H9 (cell line): ENCODE results near the gene LATS2. TPM values are rescaled to one million over a fixed set of nuclear protein-coding genes. Genes with fewer than 3 reads are reported as not detected.

Source experiments
- DNase-seq: peaks from one replicate; pipeline ENCODE4 v3.0.0-alpha.2; 2017
- H2AFZ ChIP-seq: one replicate; pipeline ENCODE4 v1.6.1; 2013; ENCODE audit warnings: mild to moderate bottlenecking, low read length, control low read depth, moderate library complexity
- H2AK5ac ChIP-seq: 2 replicates; pipeline ENCODE4 v1.6.1; 2013; ENCODE audit warnings: low read length, control low read depth, mixed read lengths; ENCODE audit not compliant: insufficient read length
- H2BK120ac ChIP-seq: one replicate; pipeline ENCODE4 v1.6.1; 2013; ENCODE audit warnings: low read depth, mild to moderate bottlenecking, low read length, control low read depth, inconsistent platforms; ENCODE audit not compliant: poor library complexity, severe bottlenecking
- H2BK12ac ChIP-seq: 2 replicates; pipeline ENCODE4 v1.6.1; 2013; ENCODE audit warnings: low read length, control low read depth, mixed read lengths, low read depth; ENCODE audit not compliant: insufficient read length
- H2BK15ac ChIP-seq: 2 replicates; pipeline ENCODE4 v1.6.1; 2013; ENCODE audit warnings: low read depth, low read length, control low read depth
- H2BK20ac ChIP-seq: one replicate; pipeline ENCODE4 v1.6.1; 2013; ENCODE audit warnings: low read depth, mild to moderate bottlenecking, low read length, control low read depth, inconsistent platforms; ENCODE audit not compliant: poor library complexity, severe bottlenecking
- H2BK5ac ChIP-seq: 2 replicates; pipeline ENCODE4 v1.6.1; 2013; ENCODE audit warnings: low read length, control low read depth, mixed read lengths; ENCODE audit not compliant: insufficient read length
- H3K14ac ChIP-seq: 2 replicates; pipeline ENCODE4 v1.6.1; 2013; ENCODE audit warnings: low read length, control low read depth; ENCODE audit not compliant: insufficient read depth
- H3K18ac ChIP-seq: 2 replicates; pipeline ENCODE4 v1.6.1; 2013; ENCODE audit warnings: low read depth, mild to moderate bottlenecking, mixed read lengths, low read length, control low read depth; ENCODE audit not compliant: insufficient read length
- H3K23ac ChIP-seq: 2 replicates; pipeline ENCODE4 v1.6.1; 2013; ENCODE audit warnings: low read length, control low read depth, mixed read lengths, low read depth; ENCODE audit not compliant: insufficient read length
- H3K23me2 ChIP-seq: 2 replicates; pipeline ENCODE4 v1.6.1; 2013; ENCODE audit warnings: low read depth, mild to moderate bottlenecking, mixed read lengths, low read length, control low read depth; ENCODE audit not compliant: insufficient read length, poor library complexity, severe bottlenecking
- H3K27ac ChIP-seq: 2 replicates; pipeline ENCODE4 v1.5.1; 2013; ENCODE audit warnings: low read length, control low read depth, mixed read lengths, low read depth; ENCODE audit not compliant: insufficient read length
- H3K27me3 ChIP-seq: 2 replicates; pipeline ENCODE4 v1.6.1; 2013; ENCODE audit warnings: low read length, control low read depth, inconsistent platforms; ENCODE audit not compliant: insufficient read depth
- H3K4ac ChIP-seq: 2 replicates; pipeline ENCODE4 v1.6.1; 2013; ENCODE audit warnings: low read depth, mild to moderate bottlenecking, control low read depth, inconsistent platforms, low read length, moderate library complexity
- H3K4me1 ChIP-seq: 2 replicates; pipeline ENCODE4 v1.6.1; 2013; ENCODE audit warnings: low read length, control low read depth, inconsistent platforms; ENCODE audit not compliant: insufficient read depth
- H3K4me2 ChIP-seq: 2 replicates; pipeline ENCODE4 v1.6.1; 2013; ENCODE audit warnings: low read length, control low read depth, mixed read lengths; ENCODE audit not compliant: insufficient read length, insufficient read depth
- H3K56ac ChIP-seq: 2 replicates; pipeline ENCODE4 v1.6.1; 2013; ENCODE audit warnings: low read depth, mild to moderate bottlenecking, mixed read lengths, low read length, control low read depth; ENCODE audit not compliant: insufficient read length
- H3K79me1 ChIP-seq: 2 replicates; pipeline ENCODE4 v1.6.1; 2013; ENCODE audit warnings: low read depth, mild to moderate bottlenecking, moderate library complexity, low read length, control low read depth, inconsistent platforms; ENCODE audit not compliant: insufficient read depth, poor library complexity, severe bottlenecking
- H3K79me2 ChIP-seq: 2 replicates; pipeline ENCODE4 v1.6.1; 2013; ENCODE audit warnings: low read length, control low read depth, inconsistent platforms; ENCODE audit not compliant: insufficient read depth
- H3K9ac ChIP-seq: 2 replicates; pipeline ENCODE4 v1.6.1; 2013; ENCODE audit warnings: low read length, control low read depth, mixed read lengths; ENCODE audit not compliant: insufficient read length; ENCODE audit errors: extremely low read depth
- H3K9me3 ChIP-seq: one replicate; pipeline ENCODE4 v1.6.1; 2013; ENCODE audit warnings: low read depth, low read length, inconsistent platforms; ENCODE audit not compliant: control insufficient read depth
- H3T11ph ChIP-seq: one replicate; pipeline ENCODE4 v1.6.1; 2013; ENCODE audit warnings: mild to moderate bottlenecking, low read length, control low read depth, inconsistent platforms
- H4K20me1 ChIP-seq: one replicate; pipeline ENCODE4 v1.6.1; 2013; ENCODE audit not compliant: control insufficient read depth, insufficient read length, insufficient read depth
- H4K5ac ChIP-seq: 2 replicates; pipeline ENCODE4 v1.6.1; 2013; ENCODE audit warnings: low read depth, mild to moderate bottlenecking, mixed read lengths, low read length, control low read depth; ENCODE audit not compliant: insufficient read length
- H4K8ac ChIP-seq: replicated peaks from 2 replicates; pipeline ENCODE4 v1.6.1; 2013; ENCODE audit warnings: low read length, control low read depth, mixed read lengths, low read depth; ENCODE audit not compliant: insufficient read length
- H4K91ac ChIP-seq: 2 replicates; pipeline ENCODE4 v1.6.1; 2013; ENCODE audit warnings: low read depth, mild to moderate bottlenecking, moderate library complexity, mixed read lengths, low read length, control low read depth; ENCODE audit not compliant: insufficient read length
- H3K27ac Mint-ChIP-seq, 3 experiments: 2 replicates in 2 of 3; 3 replicates in 1 of 3; pipeline ENCODE4 v1.8.0; 2020 to 2021; ENCODE audit warnings: mixed read lengths in 3 of 3, mild to moderate bottlenecking in 1 of 3, moderate library complexity in 1 of 3
- H3K27me3 Mint-ChIP-seq: 2 replicates; pipeline ENCODE4 v1.8.0; 2021; ENCODE audit warnings: low read depth, mild to moderate bottlenecking, moderate library complexity, mixed read lengths
- H3K36me3 Mint-ChIP-seq, 3 experiments: 2 replicates in 2 of 3; 3 replicates in 1 of 3; pipeline ENCODE4 v1.8.0; 2020 to 2021; ENCODE audit warnings: low read depth in 3 of 3, mixed read lengths in 3 of 3; ENCODE audit not compliant: insufficient read depth in 1 of 3
- H3K4me1 Mint-ChIP-seq, 2 experiments: 2 replicates each; pipeline ENCODE4 v1.8.0; 2020; ENCODE audit warnings: mixed read lengths in 2 of 2
- H3K4me3 Mint-ChIP-seq, 2 experiments: 2 replicates in 1 of 2; 3 replicates in 1 of 2; pipeline ENCODE4 v1.8.0; 2020 to 2021; ENCODE audit warnings: mild to moderate bottlenecking in 2 of 2, mixed read lengths in 2 of 2, moderate library complexity in 1 of 2
- H3K9me3 Mint-ChIP-seq, 2 experiments: 2 replicates in 1 of 2; 3 replicates in 1 of 2; pipeline ENCODE4 v1.8.0; 2020; ENCODE audit warnings: mild to moderate bottlenecking in 2 of 2, mixed read lengths in 2 of 2, moderate library complexity in 1 of 2
- WGBS: extraction: QIAGEN DNeasy Blood & Tissue Kit; methylation state at CpG from one replicate; pipeline ENCODE4 v1.1.7; 2013; ENCODE audit warnings: missing lambda C conversion rate, low lambda C conversion rate, mixed read lengths; ENCODE audit not compliant: insufficient read length; ENCODE audit errors: extremely low coverage; 5-methylcytosine and 5-hydroxymethylcytosine counted together
- total RNA-seq: library from RNA; stranded (reverse); gene quantifications from 2 replicates; pipeline ENCODE4 v1.2.1, GENCODE V29; 2021
- TF ChIP-seq, protein P1 (sequence below): fragments of 200-600 bp; sonication (generic); conservative IDR thresholded peaks from 3 replicates; pipeline ENCODE4 v1.8.0; 2021; ENCODE audit warnings: antibody characterized with exemption, mild to moderate bottlenecking

Gene LATS2
- total RNA-seq, 1 experiment from 2014 or later = 20.0 TPM

DNA sequence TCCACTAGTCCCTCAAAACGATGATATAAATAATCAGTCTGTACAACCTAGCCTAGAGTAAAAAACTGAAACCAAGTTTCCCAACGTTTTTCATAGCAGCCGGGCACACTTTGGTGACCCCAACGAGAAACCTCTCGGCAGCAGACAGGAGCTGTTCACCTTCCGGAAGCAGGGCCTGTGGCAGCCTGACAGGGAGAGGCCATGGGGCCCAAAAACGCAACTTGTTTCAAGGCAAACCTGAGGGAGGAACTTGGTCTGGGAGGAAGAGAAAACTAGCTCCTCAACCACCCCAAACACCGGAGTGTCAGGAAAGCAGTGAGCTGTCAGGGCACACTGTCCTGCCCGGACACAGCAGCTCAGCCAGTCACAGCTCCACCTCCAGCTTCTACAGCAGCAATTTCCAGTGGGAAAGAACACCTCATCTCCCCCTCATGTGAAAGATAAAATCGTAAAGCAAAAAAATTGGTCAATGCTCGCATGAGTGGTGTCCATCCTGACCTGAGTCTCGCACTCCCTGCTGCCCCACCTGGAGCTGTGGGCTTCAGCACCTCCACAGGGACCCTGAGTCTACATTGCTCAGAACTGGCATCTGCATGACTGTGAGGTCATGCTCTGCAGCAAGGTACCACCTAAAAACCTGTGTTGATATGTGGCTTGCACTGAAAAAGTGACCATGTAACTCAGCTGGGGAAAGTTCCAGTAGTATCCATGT lies 40.6 kb upstream of the LATS2 start:
- Histone ChIP-seq H2BK5ac (no peak overlapping the region), H2BK12ac (no peak overlapping the region), H3K9ac (no peak overlapping the region), H3K18ac (no peak overlapping the region), H2BK120ac (no peak overlapping the region), H3K14ac (no peak overlapping the region), H3K9me3 (no peaks in the 10 kb centered on the region), H2AFZ (no peak overlapping the region), H4K8ac (no peak overlapping the region), H3K4ac (no peak overlapping the region), H2AK5ac (no peak overlapping the region), H2BK20ac (no peak overlapping the region), H3K4me1 (no peaks in the 10 kb centered on the region), H3T11ph (no peak overlapping the region), H4K91ac (no peak overlapping the region), H3K23ac (no peak overlapping the region), H3K79me1 (no peaks in the 10 kb centered on the region), H3K23me2 (no peaks in the 10 kb centered on the region), H4K5ac (no peak overlapping the region), H3K27me3 (no peaks in the 10 kb centered on the region), H4K20me1 (no peaks in the 10 kb centered on the region), H2BK15ac (no peak overlapping the region), H3K56ac (no peak overlapping the region), H3K4me2 (no peak overlapping the region), H3K27ac (no peak overlapping the region), H3K79me2 (no peaks in the 10 kb centered on the region)
- H3K4me3 Mint-ChIP-seq = no peak overlapping the region
- peaks cover 2% of the 10 kb centered on the region in 2 experiments; a peak in 2 of 4 replicates for H3K4me1 Mint-ChIP-seq
- no peaks in the 10 kb centered on the region; a peak in 1 of 5 replicates for H3K9me3 Mint-ChIP-seq
- TF ChIP-seq, protein P1, sequence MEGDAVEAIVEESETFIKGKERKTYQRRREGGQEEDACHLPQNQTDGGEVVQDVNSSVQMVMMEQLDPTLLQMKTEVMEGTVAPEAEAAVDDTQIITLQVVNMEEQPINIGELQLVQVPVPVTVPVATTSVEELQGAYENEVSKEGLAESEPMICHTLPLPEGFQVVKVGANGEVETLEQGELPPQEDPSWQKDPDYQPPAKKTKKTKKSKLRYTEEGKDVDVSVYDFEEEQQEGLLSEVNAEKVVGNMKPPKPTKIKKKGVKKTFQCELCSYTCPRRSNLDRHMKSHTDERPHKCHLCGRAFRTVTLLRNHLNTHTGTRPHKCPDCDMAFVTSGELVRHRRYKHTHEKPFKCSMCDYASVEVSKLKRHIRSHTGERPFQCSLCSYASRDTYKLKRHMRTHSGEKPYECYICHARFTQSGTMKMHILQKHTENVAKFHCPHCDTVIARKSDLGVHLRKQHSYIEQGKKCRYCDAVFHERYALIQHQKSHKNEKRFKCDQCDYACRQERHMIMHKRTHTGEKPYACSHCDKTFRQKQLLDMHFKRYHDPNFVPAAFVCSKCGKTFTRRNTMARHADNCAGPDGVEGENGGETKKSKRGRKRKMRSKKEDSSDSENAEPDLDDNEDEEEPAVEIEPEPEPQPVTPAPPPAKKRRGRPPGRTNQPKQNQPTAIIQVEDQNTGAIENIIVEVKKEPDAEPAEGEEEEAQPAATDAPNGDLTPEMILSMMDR = no peak
- H3K36me3 Mint-ChIP-seq = no peaks in the 10 kb centered on the region
- no peak for DNase-seq
- H3K27me3 Mint-ChIP-seq = peaks cover 3% of the 10 kb centered on the region; the same call in 1 of the 2 replicates
- peak overlapping the region in 1 of 3 experiments; percentile 80; a peak in 1 of 7 replicates for H3K27ac Mint-ChIP-seq
- no CpG with 5 or more reads among the region's 12 CpGs for WGBS
